HUES64 (cell line): ENCODE data around the gene PLEKHG4B.
"Not testable (repeated sequence)": the region's sequence is repeated elsewhere in the genome, so short reads cannot be mapped to it uniquely, and the experiment has no call there.

ENCODE experiments used
- H3K27ac ChIP-seq: 2 replicates; pipeline ENCODE4 v1.7.0; 2013; ENCODE audit warnings: low read depth, low read length, inconsistent platforms
- H3K27me3 ChIP-seq: 2 replicates; pipeline ENCODE4 v1.6.1; 2013; ENCODE audit warnings: mild to moderate bottlenecking, low read length; ENCODE audit not compliant: insufficient read depth
- H3K36me3 ChIP-seq: 2 replicates; pipeline ENCODE4 v1.6.1; 2013; ENCODE audit warnings: mild to moderate bottlenecking, low read length; ENCODE audit not compliant: insufficient read depth
- H3K4me1 ChIP-seq: 2 replicates; pipeline ENCODE4 v1.6.1; 2013; ENCODE audit warnings: mild to moderate bottlenecking, low read length, moderate library complexity; ENCODE audit not compliant: insufficient read depth
- H3K4me3 ChIP-seq: 2 replicates; pipeline ENCODE4 v1.5.1; 2013; ENCODE audit warnings: mild to moderate bottlenecking, low read length, moderate library complexity
- H3K9ac ChIP-seq: 2 replicates; pipeline ENCODE4 v1.6.1; 2013; ENCODE audit warnings: mild to moderate bottlenecking, low read depth, low read length
- H3K9me3 ChIP-seq: 2 replicates; pipeline ENCODE4 v1.6.1; 2013; ENCODE audit warnings: low read depth, low read length; ENCODE audit not compliant: insufficient read depth
- WGBS: fragments of 150-250, 120-280 bp; methylation state at CpG from one replicate; pipeline ENCODE4 v1.1.7; 2013; ENCODE audit warnings: missing lambda C conversion rate; 5-methylcytosine and 5-hydroxymethylcytosine counted together

PLEKHG4B gene

DNA sequence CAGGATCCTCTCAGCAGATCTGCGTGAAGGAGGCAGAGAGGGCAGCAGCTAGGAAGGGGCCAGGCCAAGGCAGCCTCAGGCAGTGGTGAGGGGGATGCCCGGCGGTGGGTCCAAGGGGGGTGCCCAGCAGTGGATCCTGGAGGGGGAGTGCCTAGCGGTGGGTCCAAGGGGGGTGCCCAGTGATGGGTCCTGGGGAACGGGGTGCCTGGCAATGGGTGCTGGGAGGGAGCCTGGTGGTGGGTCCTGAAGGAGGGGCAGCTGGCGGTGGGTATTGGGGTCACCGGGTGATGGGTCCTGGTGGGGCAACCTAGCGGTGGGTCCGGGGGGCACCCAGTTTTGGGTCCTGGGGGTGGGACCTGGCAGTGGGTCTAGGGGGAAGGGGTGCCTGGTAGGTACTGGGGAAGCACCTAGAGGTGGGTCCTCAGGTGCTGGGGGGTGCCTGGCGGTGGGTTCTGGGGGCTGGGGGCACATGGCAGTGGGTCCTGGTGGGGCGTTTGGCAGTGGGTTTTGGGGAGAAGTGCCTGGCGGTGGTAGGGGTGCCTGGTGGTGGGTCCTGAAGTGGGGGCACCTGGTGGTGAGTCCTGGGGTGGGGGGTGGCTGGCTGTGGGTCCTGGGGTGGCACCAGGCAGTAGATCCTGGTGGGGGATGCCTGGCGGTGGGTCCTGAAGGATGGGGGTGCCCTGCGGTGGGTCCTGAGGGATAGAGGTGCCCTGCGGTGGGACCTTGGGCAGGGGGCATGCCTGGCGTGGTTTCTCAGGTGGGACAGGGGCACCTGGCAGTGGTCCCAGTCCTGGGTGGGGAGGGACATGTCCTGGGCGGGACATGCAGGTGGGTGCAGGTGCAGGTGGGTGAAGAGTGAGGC is 101.2 kb downstream of the PLEKHG4B start:
- 93% methylated on average over 17 of the region's 17 CpGs for WGBS
- Histone ChIP-seq H3K4me1 (no peaks in the 10 kb centered on the region), H3K36me3 (no peaks in the 10 kb centered on the region), H3K27me3 (no peaks in the 10 kb centered on the region), H3K9me3 (no peaks in the 10 kb centered on the region), H3K9ac (no peak overlapping the region), H3K27ac (no peak overlapping the region), H3K4me3 (no peak overlapping the region)

DNA sequence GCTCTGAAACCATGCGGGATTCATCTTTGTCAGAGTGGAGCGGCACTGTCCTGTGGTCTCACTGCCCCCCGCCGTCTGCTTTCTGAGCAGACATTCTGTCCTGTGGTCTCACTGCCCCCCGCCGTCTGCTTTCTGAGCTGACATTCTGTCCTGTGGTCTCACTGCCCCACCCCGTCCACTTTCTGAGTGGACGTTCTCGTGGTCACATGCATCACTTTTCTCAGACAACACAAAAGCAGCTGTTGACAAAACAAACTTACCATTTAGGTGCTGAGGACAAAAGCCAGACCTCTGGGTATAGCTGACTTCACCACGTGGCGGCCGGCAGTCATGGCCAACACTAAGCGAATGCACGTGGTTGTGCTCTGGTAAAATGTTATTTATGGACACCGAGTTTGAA is 102.1 kb downstream of the PLEKHG4B start:
- WGBS = 89% methylated on average over 14 of the region's 15 CpGs
- no peaks in the 10 kb centered on the region for H3K4me1 ChIP-seq
- H3K27ac ChIP-seq = no peak overlapping the region
- H3K9me3 ChIP-seq = no peaks in the 10 kb centered on the region
- H3K27me3 ChIP-seq = no peaks in the 10 kb centered on the region
- no peaks in the 10 kb centered on the region for H3K36me3 ChIP-seq
- no peak overlapping the region for H3K4me3 ChIP-seq
- H3K9ac ChIP-seq = no peak overlapping the region

DNA sequence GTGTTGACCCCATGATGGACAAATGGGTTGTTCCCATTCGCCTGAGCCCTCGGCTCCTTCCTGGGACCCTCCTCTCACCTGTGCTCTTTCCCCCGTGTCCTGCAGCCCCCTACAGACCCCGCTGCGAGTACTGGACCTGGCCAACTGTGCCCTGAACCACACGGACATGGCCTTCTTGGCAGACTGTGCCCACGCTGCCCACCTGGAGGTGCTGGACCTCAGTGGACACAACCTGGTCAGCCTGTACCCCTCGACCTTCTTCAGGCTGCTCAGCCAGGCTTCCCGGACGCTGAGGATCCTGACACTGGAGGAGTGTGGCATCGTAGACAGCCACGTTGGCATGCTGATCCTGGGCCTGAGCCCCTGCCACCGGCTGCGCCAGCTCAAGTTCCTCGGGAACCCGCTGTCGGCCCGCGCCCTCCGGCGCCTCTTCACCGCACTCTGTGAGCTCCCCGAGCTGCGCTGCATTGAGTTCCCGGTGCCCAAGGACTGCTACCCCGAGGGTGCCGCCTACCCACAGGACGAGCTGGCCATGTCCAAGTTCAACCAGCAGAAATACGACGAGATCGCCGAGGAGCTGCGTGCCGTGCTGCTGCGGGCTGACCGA is 102.7 kb downstream of the PLEKHG4B start:
- Histone ChIP-seq H3K9ac (no peak overlapping the region), H3K4me1 (no peaks in the 10 kb centered on the region)

DNA sequence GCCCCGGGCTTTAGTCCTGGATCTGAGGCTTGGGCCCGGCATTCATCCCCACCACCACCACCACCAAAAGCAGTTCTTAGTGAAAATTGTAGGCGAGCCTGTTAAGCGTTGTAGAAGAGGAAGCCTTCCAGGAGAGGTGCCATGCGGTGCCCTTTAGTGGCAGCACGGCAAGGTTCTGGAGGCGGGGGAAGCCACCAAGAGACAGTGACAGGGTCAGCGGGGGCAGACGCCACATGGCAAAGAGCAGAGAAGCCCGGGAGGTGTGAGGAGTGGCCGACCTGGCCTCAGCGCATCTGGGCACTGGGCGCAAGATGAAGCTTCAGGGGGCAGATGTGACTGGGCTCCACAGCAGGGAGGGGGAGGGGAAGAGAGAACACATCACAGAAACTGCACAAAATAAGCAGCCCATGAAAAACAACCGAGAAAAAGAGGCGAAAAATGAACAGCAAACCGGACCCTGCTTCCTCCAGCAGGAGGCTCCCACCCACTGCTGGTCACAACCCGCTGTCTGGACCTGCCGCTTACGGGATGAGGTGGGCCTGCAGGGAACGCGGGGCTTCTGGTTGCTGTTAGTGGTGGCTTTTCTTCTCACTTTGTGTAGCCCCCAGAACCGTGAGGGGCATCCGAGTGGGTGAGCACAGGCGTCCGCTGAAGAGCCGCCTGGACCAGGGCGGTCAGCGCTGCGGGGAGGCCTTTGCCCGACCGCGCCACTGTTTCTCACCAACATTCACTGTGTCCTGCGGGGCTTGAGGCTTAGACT is 103.6 kb downstream of the PLEKHG4B start:
- Histone ChIP-seq H3K9ac (no peak overlapping the region), H3K27ac (no peak overlapping the region), H3K9me3 (no peaks in the 10 kb centered on the region), H3K36me3 (no peaks in the 10 kb centered on the region), H3K4me1 (no peaks in the 10 kb centered on the region), H3K27me3 (no peaks in the 10 kb centered on the region), H3K4me3 (no peak overlapping the region)
- 84% methylated on average over 33 of the region's 33 CpGs for WGBS

More for the DNA sequence above, 102.7 kb downstream of the PLEKHG4B start:
- Histone ChIP-seq H3K9me3 (no peaks in the 10 kb centered on the region), H3K36me3 (no peaks in the 10 kb centered on the region), H3K27me3 (no peaks in the 10 kb centered on the region), H3K27ac (no peak overlapping the region), H3K4me3 (no peak overlapping the region)
- 95% methylated on average over 36 of the region's 36 CpGs for WGBS

DNA sequence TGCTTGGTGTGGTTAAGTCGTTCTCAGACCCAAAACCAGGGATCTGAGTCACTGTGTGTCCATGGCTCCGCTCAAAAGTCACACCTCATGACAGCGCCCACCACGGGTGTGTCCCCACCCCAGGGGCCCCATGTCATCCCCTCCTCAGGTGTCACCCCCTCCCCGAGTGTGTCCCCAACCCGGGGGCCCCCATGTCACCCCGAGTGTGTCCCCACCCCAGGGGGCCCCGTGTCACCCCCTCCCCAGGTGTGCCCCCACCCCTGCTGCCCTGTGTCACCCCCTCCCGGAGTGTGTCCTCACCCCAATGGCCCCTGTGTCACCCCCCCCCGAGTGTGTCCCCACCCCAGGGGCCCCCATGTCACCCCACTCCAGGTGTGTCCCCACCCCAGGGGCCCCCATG is 104.4 kb downstream of the PLEKHG4B start:
- Histone ChIP-seq H3K9ac (no peak overlapping the region), H3K9me3 (no peaks in the 10 kb centered on the region), H3K27ac (no peak overlapping the region), H3K27me3 (no peaks in the 10 kb centered on the region), H3K4me3 (no peak overlapping the region), H3K36me3 (no peaks in the 10 kb centered on the region), H3K4me1 (no peaks in the 10 kb centered on the region; the same call in 1 of the 2 replicates)
- 88% methylated on average over 9 of the region's 10 CpGs for WGBS

DNA sequence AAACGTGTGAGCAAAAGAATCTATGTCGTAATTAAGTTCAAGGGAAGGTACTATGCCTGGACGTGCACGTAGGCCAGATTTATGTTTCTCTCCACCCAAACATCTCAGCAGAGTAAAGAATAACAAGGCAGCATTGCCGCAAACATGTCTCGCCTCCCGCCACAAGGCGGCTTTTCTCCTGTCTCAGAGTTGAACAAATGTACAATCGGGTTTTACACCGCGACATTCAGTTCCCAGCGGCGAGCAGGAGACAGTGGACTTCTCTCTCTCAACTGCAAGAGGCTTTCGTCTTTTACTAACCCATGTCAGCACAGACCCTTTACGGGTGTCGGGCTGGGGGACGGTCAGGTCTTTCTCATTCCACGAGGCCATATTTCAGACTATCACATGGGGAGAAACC is 105.1 kb downstream of the PLEKHG4B start:
- H3K4me3 ChIP-seq, H3K9ac ChIP-seq, H3K4me1 ChIP-seq, H3K27me3 ChIP-seq, H3K27ac ChIP-seq, H3K36me3 ChIP-seq, H3K9me3 ChIP-seq: not testable (repeated sequence)
- WGBS = 72% methylated on average over 16 of the region's 18 CpGs

DNA sequence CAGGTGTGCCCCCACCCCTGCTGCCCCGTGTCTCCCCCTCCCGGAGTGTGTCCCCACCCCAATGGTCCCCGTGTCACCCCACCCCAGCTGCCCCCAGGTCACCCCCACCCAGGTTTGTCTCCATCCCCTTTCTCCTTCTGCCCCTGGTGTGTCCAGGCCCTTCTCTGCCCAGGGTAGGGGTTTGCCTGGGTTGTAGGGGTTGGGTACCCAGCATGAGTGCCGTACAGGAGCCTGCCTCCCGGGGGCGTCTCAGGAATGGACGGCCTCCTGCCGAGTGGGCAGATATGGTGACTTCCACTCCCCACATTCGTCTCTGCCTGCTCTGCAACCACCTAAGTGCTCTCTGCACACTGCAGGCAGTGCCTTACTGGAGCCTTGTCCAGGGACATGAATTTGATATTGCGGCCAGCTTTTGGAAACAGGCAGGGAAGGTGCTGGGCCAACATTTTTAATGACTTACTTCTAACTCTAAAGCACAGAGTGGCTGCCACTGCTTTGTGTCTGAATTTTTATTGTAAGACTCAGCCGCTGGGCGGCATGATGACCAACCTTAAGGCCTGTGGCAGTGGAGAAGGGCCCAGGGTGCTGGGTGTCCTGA is 106.0 kb downstream of the PLEKHG4B start:
- Histone ChIP-seq H3K4me1 (no peaks in the 10 kb centered on the region; the same call in 1 of the 2 replicates), H3K36me3 (no peaks in the 10 kb centered on the region), H3K9ac (no peak overlapping the region), H3K27me3 (no peaks in the 10 kb centered on the region), H3K27ac (no peak overlapping the region), H3K4me3 (no peak overlapping the region), H3K9me3 (no peaks in the 10 kb centered on the region)
- 94% methylated on average over 12 of the region's 12 CpGs for WGBS

DNA sequence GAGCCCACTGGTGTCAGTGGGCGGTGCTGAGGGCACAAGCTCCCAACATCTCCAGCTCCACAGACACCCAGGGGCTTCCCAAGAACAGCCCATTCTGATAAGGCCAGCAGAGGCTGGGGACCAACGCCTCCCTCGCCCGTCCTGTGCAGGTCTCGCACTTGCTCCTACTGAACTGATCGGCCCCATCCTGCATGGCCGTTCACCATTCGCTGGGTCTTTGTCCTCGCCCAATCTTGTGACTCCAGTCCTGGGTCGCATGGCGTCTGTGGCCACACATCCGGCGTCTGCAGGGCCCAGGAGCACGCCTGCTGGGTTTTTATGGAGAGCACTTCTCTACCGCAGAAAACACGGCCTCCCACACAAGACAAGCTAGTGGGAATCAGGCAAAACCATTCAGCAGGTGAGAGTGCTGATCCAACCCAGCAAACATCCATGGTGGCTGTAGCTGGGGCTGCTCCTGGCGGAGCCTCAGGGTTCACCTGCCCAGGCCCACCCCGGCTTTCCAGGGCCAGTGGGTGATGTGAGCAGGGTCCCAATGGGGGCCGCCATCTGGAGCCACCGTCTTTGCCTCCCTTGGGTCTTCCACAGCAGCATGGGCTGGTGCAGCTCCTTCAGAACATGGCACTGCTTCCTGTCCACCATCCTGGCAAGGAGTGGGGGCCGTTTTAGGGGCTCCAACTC is 106.7 kb downstream of the PLEKHG4B start:
- Histone ChIP-seq H3K27ac (no peak overlapping the region), H3K4me1 (no peaks in the 10 kb centered on the region; the same call in 1 of the 2 replicates), H3K9ac (no peak overlapping the region), H3K4me3 (no peak overlapping the region), H3K9me3 (no peaks in the 10 kb centered on the region), H3K27me3 (no peaks in the 10 kb centered on the region), H3K36me3 (peaks cover 6% of the 10 kb centered on the region; the same call in 1 of the 2 replicates)
- 96% methylated on average over 21 of the region's 21 CpGs for WGBS

DNA sequence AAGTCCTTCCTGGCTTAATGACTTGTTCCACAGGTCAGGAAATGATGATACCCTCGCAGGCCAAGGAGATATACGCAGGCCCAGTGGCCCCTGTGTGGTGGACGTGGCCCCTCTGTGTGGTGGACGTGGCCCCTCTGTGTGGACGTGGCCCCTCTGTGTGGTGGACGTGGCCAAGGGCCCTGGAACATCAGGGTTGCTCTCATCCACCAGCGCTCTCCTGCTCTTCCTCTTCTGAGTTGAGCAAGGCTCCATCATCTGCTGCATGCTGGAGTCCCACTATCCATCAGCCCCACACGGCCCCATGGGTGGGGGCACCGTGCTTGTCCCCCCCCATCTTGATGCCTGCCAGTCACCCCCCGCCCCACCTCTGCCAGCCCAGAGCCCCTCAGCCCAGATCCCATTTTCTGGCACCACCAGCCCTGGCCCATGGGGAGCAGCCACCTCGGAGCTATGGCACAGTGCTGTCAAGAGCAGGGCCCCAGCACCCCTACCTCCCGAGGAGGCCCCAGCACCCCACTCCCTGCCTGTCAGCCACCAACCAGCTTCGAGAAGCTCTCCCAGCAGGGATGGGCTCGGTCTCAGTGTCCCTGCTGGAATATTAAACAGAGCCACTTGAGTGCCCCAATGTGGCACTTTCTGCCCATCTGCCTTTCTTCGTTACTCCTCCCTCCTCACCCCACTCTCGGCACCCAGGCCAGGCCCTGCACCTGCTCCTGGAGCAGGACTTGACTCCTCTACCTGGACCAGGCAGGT is 107.4 kb downstream of the PLEKHG4B start:
- no peaks in the 10 kb centered on the region for H3K9me3 ChIP-seq
- WGBS = 94% methylated on average over 16 of the region's 16 CpGs
- H3K4me3 ChIP-seq = no peak overlapping the region
- H3K27me3 ChIP-seq = no peaks in the 10 kb centered on the region
- no peak overlapping the region for H3K9ac ChIP-seq
- H3K27ac ChIP-seq = no peak overlapping the region
- no peaks in the 10 kb centered on the region; the same call in 1 of the 2 replicates for H3K4me1 ChIP-seq
- H3K36me3 ChIP-seq = peaks cover 12% of the 10 kb centered on the region

DNA sequence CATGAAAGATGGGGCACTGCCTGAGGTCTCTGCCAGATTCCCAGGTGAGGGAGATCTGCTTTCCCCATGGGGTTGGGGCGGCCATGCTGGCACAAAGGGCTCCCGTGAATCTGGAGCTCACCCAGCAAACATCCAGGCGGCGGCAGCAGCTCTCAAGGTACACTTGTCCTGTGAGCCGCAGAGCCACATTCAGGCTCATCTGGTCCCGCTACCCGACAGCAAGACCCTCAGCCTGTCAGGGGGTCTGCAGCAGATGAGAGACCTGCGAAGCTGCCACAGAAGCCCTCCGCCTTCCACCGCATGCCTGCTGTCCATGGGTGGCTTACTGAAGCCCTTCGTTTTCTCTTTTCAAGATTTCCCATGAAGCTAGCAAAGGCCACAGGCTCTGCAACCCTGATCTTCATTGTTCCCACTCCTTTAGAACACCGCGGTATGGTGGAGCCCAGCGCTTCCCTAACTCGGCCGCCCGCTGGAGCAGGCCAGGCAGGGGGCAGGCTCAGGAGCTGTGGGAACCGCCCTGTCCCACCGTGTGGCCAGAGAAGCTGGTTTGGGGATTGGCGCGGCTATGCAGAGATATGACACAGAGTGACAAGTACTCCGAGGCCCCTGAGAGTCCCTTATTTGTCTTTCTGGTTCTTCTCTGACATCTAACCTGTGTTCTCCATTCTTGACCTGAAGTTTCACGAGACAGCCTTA is 108.1 kb downstream of the PLEKHG4B start:
- H3K27me3 ChIP-seq = no peaks in the 10 kb centered on the region
- no peak overlapping the region for H3K9ac ChIP-seq
- H3K27ac ChIP-seq = no peak overlapping the region
- no peaks in the 10 kb centered on the region; the same call in 1 of the 2 replicates for H3K4me1 ChIP-seq
- H3K4me3 ChIP-seq = no peak overlapping the region
- H3K9me3 ChIP-seq = no peaks in the 10 kb centered on the region
- 85% methylated on average over 23 of the region's 23 CpGs for WGBS
- H3K36me3 ChIP-seq = peaks cover 20% of the 10 kb centered on the region
